Tibial nerve (tissue), 4 donors: ENCODE results near the gene ITGA3.

Experiments used
- EP300 ChIP-seq, 2 donors: sonication (generic); formaldehyde crosslinking; IDR thresholded peaks; one replicate each; pipeline ENCODE4 v1.6.1; 2017; ENCODE audit warnings: antibody characterized with exemption in 2 of 2, mild to moderate bottlenecking in 1 of 2
- POLR2A ChIP-seq, 2 donors: fragments of 450-650 bp; IDR thresholded peaks; one replicate each; pipeline ENCODE4 v1.6.1; 2017; ENCODE audit warnings: antibody characterized with exemption in 2 of 2, mild to moderate bottlenecking in 2 of 2, moderate library complexity in 2 of 2
- TF ChIP-seq, protein P1 (sequence below), 5 experiments: fragments of 200-600 bp in 3 of 5; fragments of 450-650 bp in 2 of 5; sonication (generic) in 3 of 5; IDR thresholded peaks; one replicate each; pipeline ENCODE4 v1.5.1; 2016 to 2019; ENCODE audit warnings: antibody characterized with exemption in 5 of 5, mild to moderate bottlenecking in 3 of 5, moderate library complexity in 2 of 5

GRCh38 chr17:50076221-50076590 lies 20.3 kb downstream of the ITGA3 start:
- TF ChIP-seq POLR2A (IDR thresholded peaks at IDR 0.05) (no peak), EP300 (IDR thresholded peaks at IDR 0.05) (no peak)
- TF ChIP-seq, protein P1, sequence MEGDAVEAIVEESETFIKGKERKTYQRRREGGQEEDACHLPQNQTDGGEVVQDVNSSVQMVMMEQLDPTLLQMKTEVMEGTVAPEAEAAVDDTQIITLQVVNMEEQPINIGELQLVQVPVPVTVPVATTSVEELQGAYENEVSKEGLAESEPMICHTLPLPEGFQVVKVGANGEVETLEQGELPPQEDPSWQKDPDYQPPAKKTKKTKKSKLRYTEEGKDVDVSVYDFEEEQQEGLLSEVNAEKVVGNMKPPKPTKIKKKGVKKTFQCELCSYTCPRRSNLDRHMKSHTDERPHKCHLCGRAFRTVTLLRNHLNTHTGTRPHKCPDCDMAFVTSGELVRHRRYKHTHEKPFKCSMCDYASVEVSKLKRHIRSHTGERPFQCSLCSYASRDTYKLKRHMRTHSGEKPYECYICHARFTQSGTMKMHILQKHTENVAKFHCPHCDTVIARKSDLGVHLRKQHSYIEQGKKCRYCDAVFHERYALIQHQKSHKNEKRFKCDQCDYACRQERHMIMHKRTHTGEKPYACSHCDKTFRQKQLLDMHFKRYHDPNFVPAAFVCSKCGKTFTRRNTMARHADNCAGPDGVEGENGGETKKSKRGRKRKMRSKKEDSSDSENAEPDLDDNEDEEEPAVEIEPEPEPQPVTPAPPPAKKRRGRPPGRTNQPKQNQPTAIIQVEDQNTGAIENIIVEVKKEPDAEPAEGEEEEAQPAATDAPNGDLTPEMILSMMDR (IDR thresholded peaks at IDR 0.05): no peak
